Fibroblast of pulmonary artery (primary cell): ENCODE data around the gene ZNF827.

Experiments
- DNase-seq: peaks from one replicate; pipeline ENCODE4 v3.0.0-alpha.2; 2010; ENCODE audit warnings: low read depth
- H3K4me3 ChIP-seq: replicated peaks from 2 replicates; pipeline ENCODE4 v1.5.1; 2011; ENCODE audit warnings: low read depth, mild to moderate bottlenecking, control low read depth, low read length, moderate library complexity
- TF ChIP-seq, protein P1 (sequence below): IDR thresholded peaks from 2 replicates; pipeline ENCODE4 v1.5.1; 2011; ENCODE audit warnings: mild to moderate bottlenecking, control low read depth, low read length, inconsistent platforms; ENCODE audit errors: missing control alignments

Gene ZNF827

DNA sequence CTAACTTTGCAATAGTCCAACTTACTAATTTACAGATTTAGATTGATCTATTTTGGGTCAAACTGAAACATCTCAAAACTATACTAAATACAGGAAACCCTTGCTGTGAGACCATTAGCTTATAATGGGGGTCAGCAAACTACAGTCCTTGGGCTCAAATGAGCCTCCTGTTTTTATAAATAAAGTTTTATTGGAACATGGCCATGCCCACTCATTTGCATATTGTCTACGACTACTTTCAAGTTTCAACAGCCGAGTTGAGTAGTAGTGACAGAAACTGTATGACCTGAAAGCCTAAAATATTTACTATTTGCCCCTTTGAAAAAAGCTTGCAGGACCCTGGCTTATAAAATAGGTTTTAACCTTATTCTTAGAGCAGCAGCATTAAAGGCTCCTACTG, 166.3 kb downstream of the ZNF827 start:
- no peak for DNase-seq
- TF ChIP-seq, protein P1, sequence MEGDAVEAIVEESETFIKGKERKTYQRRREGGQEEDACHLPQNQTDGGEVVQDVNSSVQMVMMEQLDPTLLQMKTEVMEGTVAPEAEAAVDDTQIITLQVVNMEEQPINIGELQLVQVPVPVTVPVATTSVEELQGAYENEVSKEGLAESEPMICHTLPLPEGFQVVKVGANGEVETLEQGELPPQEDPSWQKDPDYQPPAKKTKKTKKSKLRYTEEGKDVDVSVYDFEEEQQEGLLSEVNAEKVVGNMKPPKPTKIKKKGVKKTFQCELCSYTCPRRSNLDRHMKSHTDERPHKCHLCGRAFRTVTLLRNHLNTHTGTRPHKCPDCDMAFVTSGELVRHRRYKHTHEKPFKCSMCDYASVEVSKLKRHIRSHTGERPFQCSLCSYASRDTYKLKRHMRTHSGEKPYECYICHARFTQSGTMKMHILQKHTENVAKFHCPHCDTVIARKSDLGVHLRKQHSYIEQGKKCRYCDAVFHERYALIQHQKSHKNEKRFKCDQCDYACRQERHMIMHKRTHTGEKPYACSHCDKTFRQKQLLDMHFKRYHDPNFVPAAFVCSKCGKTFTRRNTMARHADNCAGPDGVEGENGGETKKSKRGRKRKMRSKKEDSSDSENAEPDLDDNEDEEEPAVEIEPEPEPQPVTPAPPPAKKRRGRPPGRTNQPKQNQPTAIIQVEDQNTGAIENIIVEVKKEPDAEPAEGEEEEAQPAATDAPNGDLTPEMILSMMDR = no peak
- H3K4me3 ChIP-seq = no peak overlapping the region

DNA sequence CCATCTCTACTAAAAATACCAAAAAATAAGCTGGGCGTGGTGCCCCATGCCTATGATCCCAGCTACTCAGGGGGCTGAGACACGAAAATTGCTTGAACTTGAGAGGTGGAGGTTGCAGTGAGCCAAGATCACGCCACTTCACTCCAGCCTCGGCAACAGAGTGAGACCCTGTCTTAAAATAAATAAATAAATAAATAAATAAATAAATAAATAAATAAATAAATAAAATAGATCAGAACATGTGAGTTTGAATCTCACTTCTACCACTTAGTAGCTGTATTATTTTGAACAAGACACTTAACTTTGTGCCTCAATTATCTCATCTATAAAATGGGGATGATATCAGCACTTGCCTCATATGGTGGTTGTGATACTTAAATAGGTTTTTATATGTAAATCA, 168.5 kb downstream of the ZNF827 start:
- TF ChIP-seq, protein P1 = no peak
- H3K4me3 ChIP-seq = no peak overlapping the region
- no peak for DNase-seq

DNA sequence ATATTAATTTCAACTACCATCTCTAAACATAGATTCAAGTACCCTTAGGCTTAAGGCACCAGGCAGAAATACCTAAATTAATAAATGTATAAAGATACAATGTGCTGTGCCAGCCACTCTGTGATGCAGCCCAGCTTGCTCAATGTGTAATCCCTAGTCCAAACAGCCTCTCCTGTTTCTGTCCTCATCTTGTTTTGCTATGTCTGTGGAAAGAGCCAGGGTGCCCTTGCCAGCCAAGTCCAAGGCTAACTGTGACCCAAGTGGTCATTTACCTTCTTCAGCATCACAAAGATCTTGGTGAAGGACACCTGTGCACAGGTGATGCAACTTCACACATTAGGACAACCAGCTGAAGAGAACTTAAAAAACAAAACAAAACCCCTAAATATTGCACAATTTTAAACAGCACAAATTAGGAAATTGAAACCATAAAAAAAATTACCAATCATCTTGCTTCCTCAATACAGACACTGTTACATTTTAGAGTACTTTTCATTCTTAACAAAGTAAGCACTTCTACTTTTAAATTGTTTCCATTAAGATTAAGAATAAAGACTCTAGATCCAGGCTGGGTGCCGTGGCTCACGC, 169.1 kb downstream of the ZNF827 start:
- no peak for DNase-seq
- TF ChIP-seq, protein P1 = no peak
- no peak overlapping the region for H3K4me3 ChIP-seq

DNA sequence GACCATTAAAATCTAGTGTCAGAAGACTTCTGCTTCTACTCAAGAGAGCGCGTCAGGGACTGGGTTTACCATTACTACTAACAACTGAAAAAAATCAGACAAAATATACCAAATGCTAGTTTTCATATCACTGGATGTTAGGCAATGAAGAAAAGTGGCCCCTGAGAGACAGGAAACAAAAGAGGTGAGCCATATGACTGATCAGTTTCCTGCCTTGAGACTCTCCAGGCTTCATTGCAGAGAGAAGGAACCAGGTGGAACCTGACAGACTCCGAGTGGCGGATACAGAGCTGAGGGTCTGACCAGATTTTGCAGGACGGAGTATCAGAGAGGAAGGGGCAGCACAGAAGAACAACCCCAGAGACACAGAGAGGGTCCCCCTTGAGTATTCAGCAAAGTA, 172.3 kb downstream of the ZNF827 start:
- DNase-seq = no peak
- H3K4me3 ChIP-seq = no peak overlapping the region
- TF ChIP-seq, protein P1 = no peak

DNA sequence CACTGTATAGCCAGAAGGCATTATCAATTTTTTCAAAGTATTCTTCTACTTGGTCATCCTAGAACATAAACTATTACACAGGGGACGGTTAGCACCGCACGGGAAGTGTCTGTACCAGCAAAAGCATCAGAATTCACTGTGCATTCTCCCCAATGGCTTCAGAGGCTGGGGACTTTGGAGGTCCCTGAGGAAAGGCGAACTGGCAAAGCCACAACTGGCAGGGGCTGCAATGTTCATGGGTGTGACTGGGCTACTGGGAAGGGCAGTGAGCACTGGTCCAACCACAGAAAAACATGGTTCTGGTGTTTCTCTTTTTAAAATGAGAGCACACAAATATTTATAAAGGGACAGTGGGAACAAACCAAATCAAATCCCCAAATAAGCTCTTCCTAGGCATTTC, 175.2 kb downstream of the ZNF827 start:
- TF ChIP-seq, protein P1 = no peak
- no peak overlapping the region for H3K4me3 ChIP-seq
- no peak for DNase-seq

DNA sequence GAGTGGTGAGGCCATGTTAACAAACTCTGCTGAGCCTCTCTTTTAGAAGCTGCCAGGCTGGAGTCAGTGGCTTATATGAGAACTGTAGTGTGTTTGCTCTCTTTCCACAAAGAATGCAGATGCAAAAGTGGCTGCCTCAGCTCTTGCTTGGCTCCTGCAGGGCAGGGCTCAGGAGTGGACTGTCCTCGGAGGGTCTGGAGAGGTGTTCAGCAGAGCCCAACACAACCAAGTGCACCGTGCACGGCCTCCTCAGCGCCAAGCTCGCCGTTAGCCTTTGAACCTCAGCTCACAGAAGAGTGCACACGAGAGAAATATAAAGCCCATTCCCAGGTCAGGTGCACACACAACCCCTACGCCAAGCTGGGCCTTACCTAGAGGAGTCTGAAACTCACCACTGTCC, 175.9 kb downstream of the ZNF827 start:
- H3K4me3 ChIP-seq = no peak overlapping the region
- no peak for DNase-seq
- TF ChIP-seq, protein P1 = no peak
